NB4 (cell line): ENCODE data around the gene TBX2.
"Not testable (repeated sequence)": the region's sequence is repeated elsewhere in the genome, so short reads cannot be mapped to it uniquely, and the experiment has no call there.

Experiments used
- DNase-seq: peaks from one replicate; pipeline ENCODE4 v3.0.0; 2010; ENCODE audit warnings: low read depth
- H3K4me3 ChIP-seq: one replicate; pipeline ENCODE4 v1.5.1; 2011; ENCODE audit warnings: mild to moderate bottlenecking, low read depth, low read length, moderate library complexity
- MAX ChIP-seq: IDR thresholded peaks from 2 replicates; pipeline ENCODE4 v1.6.1; 2011; ENCODE audit warnings: low read depth, low read length
- MYC ChIP-seq: IDR thresholded peaks from 2 replicates; pipeline ENCODE4 v1.6.1; 2011; ENCODE audit warnings: low read depth, low read length
- POLR2A ChIP-seq: IDR thresholded peaks from 2 replicates; pipeline ENCODE4 v1.6.1; 2011; ENCODE audit warnings: mild to moderate bottlenecking; ENCODE audit not compliant: insufficient read length; ENCODE audit errors: extremely low read depth
- TF ChIP-seq, protein P1 (sequence below): IDR thresholded peaks from one replicate; pipeline ENCODE4 v1.5.1; 2012; ENCODE audit warnings: low read depth, low read length

TBX2 gene

DNA sequence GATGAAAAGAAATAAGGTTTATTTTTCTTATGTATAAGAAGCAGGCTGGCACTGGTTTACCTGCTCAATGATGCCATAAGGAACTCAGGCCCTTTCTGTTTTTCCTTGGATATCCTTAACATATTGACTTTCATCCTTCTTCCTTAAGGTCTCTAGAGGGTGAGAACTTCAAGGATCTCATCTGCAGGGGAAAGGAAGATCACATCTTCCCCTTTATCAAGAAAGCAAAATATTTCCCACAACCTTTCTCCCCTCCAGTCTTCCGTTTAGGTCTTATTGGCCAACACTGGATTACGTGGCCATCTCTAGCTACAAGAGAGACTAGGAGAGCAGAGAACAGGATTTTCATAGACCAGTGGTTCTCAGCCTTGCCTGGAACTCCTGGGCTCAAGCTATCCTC is 48.4 kb downstream of the TBX2 start:
- TF ChIP-seq, protein P1, sequence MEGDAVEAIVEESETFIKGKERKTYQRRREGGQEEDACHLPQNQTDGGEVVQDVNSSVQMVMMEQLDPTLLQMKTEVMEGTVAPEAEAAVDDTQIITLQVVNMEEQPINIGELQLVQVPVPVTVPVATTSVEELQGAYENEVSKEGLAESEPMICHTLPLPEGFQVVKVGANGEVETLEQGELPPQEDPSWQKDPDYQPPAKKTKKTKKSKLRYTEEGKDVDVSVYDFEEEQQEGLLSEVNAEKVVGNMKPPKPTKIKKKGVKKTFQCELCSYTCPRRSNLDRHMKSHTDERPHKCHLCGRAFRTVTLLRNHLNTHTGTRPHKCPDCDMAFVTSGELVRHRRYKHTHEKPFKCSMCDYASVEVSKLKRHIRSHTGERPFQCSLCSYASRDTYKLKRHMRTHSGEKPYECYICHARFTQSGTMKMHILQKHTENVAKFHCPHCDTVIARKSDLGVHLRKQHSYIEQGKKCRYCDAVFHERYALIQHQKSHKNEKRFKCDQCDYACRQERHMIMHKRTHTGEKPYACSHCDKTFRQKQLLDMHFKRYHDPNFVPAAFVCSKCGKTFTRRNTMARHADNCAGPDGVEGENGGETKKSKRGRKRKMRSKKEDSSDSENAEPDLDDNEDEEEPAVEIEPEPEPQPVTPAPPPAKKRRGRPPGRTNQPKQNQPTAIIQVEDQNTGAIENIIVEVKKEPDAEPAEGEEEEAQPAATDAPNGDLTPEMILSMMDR = no peak
- TF ChIP-seq MAX (no peak), POLR2A (no peak), MYC (no peak)
- DNase-seq = no peak

GRCh38 chr17:61449140-61449539 is 49.5 kb downstream of the TBX2 start:
- DNase-seq, H3K4me3 ChIP-seq: not testable (repeated sequence)

More for the DNA sequence above, 48.4 kb downstream of the TBX2 start:
- no peak overlapping the region for H3K4me3 ChIP-seq

GRCh38 chr17:61449707-61450640 is 50.3 kb downstream of the TBX2 start:
- H3K4me3 ChIP-seq = no peak overlapping the region
- no peak for DNase-seq
- TF ChIP-seq, protein P1 = no peak

- no peak for TF ChIP-seq MYC
- no peak overlapping the region for H3K4me3 ChIP-seq
- DNase-seq = no peak
These were observed 51.2 kb downstream of the TBX2 start for GRCh38 chr17:61450641-61451537.

GRCh38 chr17:61451538-61452300 is 52.1 kb downstream of the TBX2 start:
- TF ChIP-seq MAX = no peak
- no peak for TF ChIP-seq POLR2A
- TF ChIP-seq, protein P1 = no peak
- TF ChIP-seq MYC = no peak
- H3K4me3 ChIP-seq = no peak overlapping the region
- no peak for DNase-seq

GRCh38 chr17:61452301-61453290 is 53.0 kb downstream of the TBX2 start, which contains the start of gene TBX4:
TBX4 (plus strand) TSS chr17:61452422; CDS start chr17:61456491, 4,069 bp downstream.
- TF ChIP-seq, protein P1 = no peak
- TF ChIP-seq MAX (no peak), MYC (no peak), POLR2A (no peak)
- DNase-seq = no peak
- no peak within 1 kb of the TSS for H3K4me3 ChIP-seq
